ENCODE data around the gene NUP107. TPM values are rescaled to one million over a fixed set of nuclear protein-coding genes. Genes with fewer than 3 reads are reported as not detected.

The NUP107 gene
- total RNA-seq, 4 donors from 2014 or later, result 36.1 to 83.6 (median 43.5) TPM

DNA sequence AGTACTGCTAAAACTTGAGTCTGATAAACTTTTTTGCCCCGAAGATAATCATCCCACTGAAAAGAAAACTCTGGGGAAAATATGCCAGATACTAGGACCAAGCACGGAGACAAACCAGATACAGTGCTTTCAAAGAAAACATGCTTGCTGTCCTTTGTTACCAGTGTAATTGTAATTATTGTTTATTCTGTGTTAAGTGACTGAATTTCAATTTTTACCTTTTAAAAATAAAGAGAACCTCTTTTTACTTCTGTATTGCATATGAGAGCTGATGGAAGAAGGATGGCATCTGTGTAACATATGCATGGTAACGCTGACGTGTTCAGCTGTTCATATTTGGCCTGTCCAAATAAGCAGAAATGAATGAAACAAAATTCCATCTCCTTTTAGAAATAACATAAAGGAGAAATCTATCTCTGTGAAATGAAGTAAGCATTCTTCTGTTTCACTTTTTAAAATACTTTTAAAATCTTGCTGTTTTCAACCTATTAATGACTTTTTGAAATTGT is 81.7 kb downstream of the NUP107 start:
- Histone ChIP-seq H3K36me3 (peaks cover 0 to 4% of the 10 kb centered on the region in 2 donors), H3K4me3 (replicated peaks in 1 of 3) (no peak overlapping the region), H3K27me3 (no peaks in the 10 kb centered on the region), H3K4me1 (no peaks in the 10 kb centered on the region), H3K27ac (no peak overlapping the region), H3K9me3 (no peaks in the 10 kb centered on the region)
- intact Hi-C loops (cut with DNase I), result no loop called here
- TF ChIP-seq, protein P1, sequence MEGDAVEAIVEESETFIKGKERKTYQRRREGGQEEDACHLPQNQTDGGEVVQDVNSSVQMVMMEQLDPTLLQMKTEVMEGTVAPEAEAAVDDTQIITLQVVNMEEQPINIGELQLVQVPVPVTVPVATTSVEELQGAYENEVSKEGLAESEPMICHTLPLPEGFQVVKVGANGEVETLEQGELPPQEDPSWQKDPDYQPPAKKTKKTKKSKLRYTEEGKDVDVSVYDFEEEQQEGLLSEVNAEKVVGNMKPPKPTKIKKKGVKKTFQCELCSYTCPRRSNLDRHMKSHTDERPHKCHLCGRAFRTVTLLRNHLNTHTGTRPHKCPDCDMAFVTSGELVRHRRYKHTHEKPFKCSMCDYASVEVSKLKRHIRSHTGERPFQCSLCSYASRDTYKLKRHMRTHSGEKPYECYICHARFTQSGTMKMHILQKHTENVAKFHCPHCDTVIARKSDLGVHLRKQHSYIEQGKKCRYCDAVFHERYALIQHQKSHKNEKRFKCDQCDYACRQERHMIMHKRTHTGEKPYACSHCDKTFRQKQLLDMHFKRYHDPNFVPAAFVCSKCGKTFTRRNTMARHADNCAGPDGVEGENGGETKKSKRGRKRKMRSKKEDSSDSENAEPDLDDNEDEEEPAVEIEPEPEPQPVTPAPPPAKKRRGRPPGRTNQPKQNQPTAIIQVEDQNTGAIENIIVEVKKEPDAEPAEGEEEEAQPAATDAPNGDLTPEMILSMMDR (IDR thresholded peaks at IDR 0.05), result no peak
- TF ChIP-seq POLR2A (IDR thresholded peaks at IDR 0.05), result no peak
- DNase-seq, result no peak
- WGBS, 2 donors, result 91 to 92% methylated on average over 4 of the region's 4 CpGs

DNA sequence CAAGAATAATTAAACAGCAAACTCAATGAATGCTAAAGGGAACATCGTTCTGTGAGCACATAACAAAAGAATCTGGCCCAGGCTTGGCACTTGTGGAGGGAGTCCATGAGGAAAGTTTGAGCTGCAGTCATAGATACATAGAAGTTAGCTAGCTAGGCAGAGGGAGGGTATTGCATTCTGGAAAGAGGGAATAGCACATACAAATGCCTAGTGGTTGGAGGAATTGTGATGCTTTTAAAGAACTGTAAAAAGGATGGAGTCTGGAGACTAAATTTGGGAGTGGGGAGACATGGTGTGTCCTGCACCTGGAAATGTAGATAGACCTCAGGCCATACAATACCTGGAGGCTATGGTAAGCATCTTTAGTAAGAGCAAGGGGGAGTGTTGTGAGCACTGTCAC is 83.2 kb downstream of the NUP107 start:
- Histone ChIP-seq H3K9me3 (no peaks in the 10 kb centered on the region), H3K27me3 (no peaks in the 10 kb centered on the region), H3K4me3 (replicated peaks in 1 of 3) (no peak overlapping the region), H3K27ac (no peak overlapping the region), H3K4me1 (no peaks in the 10 kb centered on the region), H3K36me3 (peaks cover 0 to 4% of the 10 kb centered on the region in 2 donors)
- intact Hi-C loops (cut with DNase I), result no loop called here
- DNase-seq, result no peak
- TF ChIP-seq POLR2A (IDR thresholded peaks at IDR 0.05), result no peak
- TF ChIP-seq, protein P1 (IDR thresholded peaks at IDR 0.05), result no peak
- 89 to 94% methylated on average over 1 of the region's 1 CpG for WGBS, 2 donors

- Histone ChIP-seq H3K4me1 (no peaks in the 10 kb centered on the region), H3K9me3 (no peaks in the 10 kb centered on the region), H3K4me3 (replicated peaks in 1 of 3) (no peak overlapping the region), H3K27ac (no peak overlapping the region), H3K36me3 (peaks cover 0 to 4% of the 10 kb centered on the region in 2 donors), H3K27me3 (no peaks in the 10 kb centered on the region)
- TF ChIP-seq POLR2A (IDR thresholded peaks at IDR 0.05), result no peak
- TF ChIP-seq, protein P1 (IDR thresholded peaks at IDR 0.05), result no peak
- DNase-seq, result no peak
- intact Hi-C loops (cut with DNase I), result no loop called here
- WGBS, 2 donors, result 94% methylated on average over 5 of the region's 5 CpGs
These were observed 84.6 kb downstream of the NUP107 start for GRCh38 chr12:68771223-68771925.

DNA sequence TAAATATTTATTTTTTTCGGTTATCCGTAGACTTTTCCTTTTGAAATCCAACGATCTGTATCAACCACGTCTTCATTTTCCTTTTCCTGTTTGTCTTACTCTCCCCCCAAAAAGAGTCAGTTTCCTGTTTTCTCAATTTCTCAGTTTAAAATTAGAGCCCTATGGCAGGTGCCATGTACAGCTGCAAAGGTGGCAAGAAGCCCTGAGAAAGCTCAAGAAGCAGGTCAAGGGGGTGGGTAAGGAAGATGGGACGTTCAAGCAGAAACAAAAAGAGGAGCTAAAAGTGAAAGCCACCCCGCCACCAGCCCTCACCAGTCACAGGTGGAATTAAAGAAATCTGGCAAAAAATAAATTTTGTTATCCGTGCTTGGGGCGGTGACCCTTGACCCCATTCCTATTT is 85.9 kb downstream of the NUP107 start:
- no peaks in the 10 kb centered on the region for H3K4me1 ChIP-seq
- no peak for TF ChIP-seq POLR2A (IDR thresholded peaks at IDR 0.05)
- TF ChIP-seq, protein P1 (IDR thresholded peaks at IDR 0.05), result no peak
- H3K9me3 ChIP-seq, result no peaks in the 10 kb centered on the region
- H3K4me3 ChIP-seq (replicated peaks in 1 of 3), result no peak overlapping the region
- H3K27me3 ChIP-seq, result no peaks in the 10 kb centered on the region
- WGBS, 2 donors, result 72 to 75% methylated on average over 8 of the region's 8 CpGs
- no peaks in the 10 kb centered on the region for H3K36me3 ChIP-seq
- no peak for DNase-seq
- no peak overlapping the region for H3K27ac ChIP-seq
- intact Hi-C loops (cut with DNase I), result no loop called here

- H3K27ac ChIP-seq, result no peak overlapping the region
- DNase-seq, result no peak
- 91 to 93% methylated on average over 5 of the region's 5 CpGs for WGBS, 2 donors
- no peaks in the 10 kb centered on the region for H3K27me3 ChIP-seq
- H3K4me3 ChIP-seq (replicated peaks in 1 of 3), result no peak overlapping the region
- no peaks in the 10 kb centered on the region for H3K4me1 ChIP-seq
- TF ChIP-seq POLR2A (IDR thresholded peaks at IDR 0.05), result no peak
- TF ChIP-seq, protein P1 (IDR thresholded peaks at IDR 0.05), result no peak
- intact Hi-C loops (cut with DNase I), result no loop called here
- H3K9me3 ChIP-seq, result no peaks in the 10 kb centered on the region
- no peaks in the 10 kb centered on the region for H3K36me3 ChIP-seq
These were observed 86.8 kb downstream of the NUP107 start for GRCh38 chr12:68773582-68773981.
